Mesodermal cell (in vitro differentiated cells): ENCODE data around the gene BCL11A.

Experiments used
- H3K27ac ChIP-seq: 2 replicates; pipeline ENCODE4 v1.7.0; 2013; ENCODE audit warnings: mild to moderate bottlenecking, low read depth, low read length, moderate library complexity; ENCODE audit not compliant: severe bottlenecking
- H3K36me3 ChIP-seq: 2 replicates; pipeline ENCODE4 v1.7.1; 2013; ENCODE audit warnings: mild to moderate bottlenecking, low read length, moderate library complexity; ENCODE audit not compliant: control insufficient read depth, insufficient read depth
- H3K4me1 ChIP-seq: one replicate; pipeline ENCODE4 v1.7.1; 2013; ENCODE audit warnings: mild to moderate bottlenecking, low read length; ENCODE audit not compliant: insufficient read depth, control insufficient read depth, poor library complexity, severe bottlenecking
- H3K4me3 ChIP-seq: 2 replicates; pipeline ENCODE4 v1.7.0; 2013; ENCODE audit warnings: low read length, control low read depth, mild to moderate bottlenecking; ENCODE audit not compliant: insufficient read depth, poor library complexity, severe bottlenecking; ENCODE audit errors: extremely low read depth
- H3K9me3 ChIP-seq: 2 replicates; pipeline ENCODE4 v1.7.1; 2013; ENCODE audit warnings: mild to moderate bottlenecking, low read length, moderate library complexity; ENCODE audit not compliant: control insufficient read depth
- WGBS, 2 experiments: methylation state at CpG; one replicate each; pipeline ENCODE4 v1.1.5; 2013; ENCODE audit warnings: missing lambda C conversion rate in 2 of 2; ENCODE audit not compliant: insufficient coverage in 2 of 2; 5-methylcytosine and 5-hydroxymethylcytosine counted together

BCL11A gene

GRCh38 chr2:60413069-60413813 lies 140.2 kb downstream of the BCL11A start:
- whole genome bisulfite sequencing, 2 experiments, result 94% methylated on average over 3 of the region's 4 CpGs; no CpG with 5 or more reads in 1 of the 2 experiments
- no peak overlapping the region for H3K4me3 ChIP-seq
- peaks cover 16% of the 10 kb centered on the region for H3K4me1 ChIP-seq
- H3K36me3 ChIP-seq, result no peaks in the 10 kb centered on the region
- no peaks in the 10 kb centered on the region for H3K9me3 ChIP-seq
- H3K27ac ChIP-seq, result no peak overlapping the region

DNA sequence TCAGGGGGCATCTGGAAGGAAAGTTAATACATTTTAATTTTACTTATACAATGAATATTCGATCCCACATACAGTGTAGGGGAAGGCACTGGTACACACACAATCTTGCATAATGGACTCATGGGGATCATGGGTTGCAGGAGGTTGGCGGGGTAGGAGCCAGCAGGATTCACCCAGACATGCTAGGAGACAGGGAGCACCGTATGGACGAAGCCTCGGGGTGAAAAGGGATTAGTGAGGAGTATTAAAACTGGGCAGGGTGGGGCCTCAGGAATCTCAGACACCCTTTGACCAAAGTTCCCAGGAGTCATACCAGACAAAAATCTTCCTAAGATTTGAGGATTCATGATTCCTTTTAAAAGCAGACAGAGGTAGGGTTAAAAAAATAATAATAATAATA lies 140.8 kb downstream of the BCL11A start:
- peaks cover 16% of the 10 kb centered on the region for H3K4me1 ChIP-seq
- no peaks in the 10 kb centered on the region for H3K36me3 ChIP-seq
- H3K27ac ChIP-seq, result no peak overlapping the region
- no peak overlapping the region for H3K4me3 ChIP-seq
- WGBS, 2 experiments, result 88 to 91% methylated on average over 3 to 4 of the region's 5 CpGs
- H3K9me3 ChIP-seq, result no peaks in the 10 kb centered on the region

DNA sequence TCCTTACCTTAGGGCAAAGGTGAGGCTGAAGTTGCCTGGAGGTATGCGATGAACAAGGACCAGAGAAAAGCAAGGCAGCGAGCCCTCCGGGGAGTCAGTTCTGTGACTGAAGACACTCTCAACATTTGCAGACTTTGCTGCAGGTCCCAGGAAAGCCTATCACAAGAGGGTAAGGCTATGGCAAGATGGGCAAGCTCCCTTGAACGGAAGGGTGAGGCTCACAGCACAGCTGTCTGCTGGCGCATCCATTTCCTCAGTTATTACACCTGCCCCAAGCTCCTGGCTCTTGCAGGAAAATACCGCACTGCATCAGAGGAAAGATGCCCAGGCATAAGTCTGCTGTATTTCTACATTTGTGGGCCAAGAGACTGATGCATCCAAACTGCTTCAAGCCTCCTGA lies 141.4 kb downstream of the BCL11A start:
- WGBS, 2 experiments, result 94 to 95% methylated on average over 5 of the region's 6 CpGs
- no peak overlapping the region for H3K27ac ChIP-seq
- H3K36me3 ChIP-seq, result no peaks in the 10 kb centered on the region

GRCh38 chr2:60411295-60411694 lies 142.2 kb downstream of the BCL11A start:
- Histone ChIP-seq H3K27ac (no peak overlapping the region), H3K4me3 (no peak overlapping the region), H3K4me1 (peaks cover 22% of the 10 kb centered on the region), H3K9me3 (no peaks in the 10 kb centered on the region), H3K36me3 (no peaks in the 10 kb centered on the region)
- no CpG with 5 or more reads among the region's 3 CpGs for WGBS, 2 experiments

More for the DNA sequence above, 141.4 kb downstream of the BCL11A start:
- H3K9me3 ChIP-seq, result no peaks in the 10 kb centered on the region
- H3K4me1 ChIP-seq, result peaks cover 16% of the 10 kb centered on the region
- no peak overlapping the region for H3K4me3 ChIP-seq

GRCh38 chr2:60410456-60411146 lies 142.9 kb downstream of the BCL11A start:
- 54 to 62% methylated on average over 12 to 13 of the region's 17 CpGs for WGBS, 2 experiments

DNA sequence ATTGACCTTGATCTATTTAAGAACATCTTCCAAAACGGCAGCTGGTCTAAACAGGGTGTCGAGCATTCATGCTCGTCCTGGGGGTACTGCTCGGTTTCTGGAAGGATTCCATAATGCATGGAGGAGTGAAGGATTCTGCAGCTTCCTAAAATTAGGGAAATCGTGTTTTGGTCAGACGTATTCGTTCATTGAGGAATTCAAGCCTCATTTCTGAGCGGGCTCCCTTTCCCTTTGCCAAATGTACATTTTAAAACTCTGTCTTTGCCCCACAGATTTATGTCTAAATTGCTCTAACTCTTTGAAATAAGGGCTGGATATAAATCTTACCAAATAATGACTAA lies 144.0 kb downstream of the BCL11A start:
- peaks cover 28% of the 10 kb centered on the region for H3K4me1 ChIP-seq
- WGBS, 2 experiments, result 92 to 93% methylated on average over 3 to 7 of the region's 8 CpGs
- no peak overlapping the region for H3K27ac ChIP-seq

More at GRCh38 chr2:60410456-60411146, 142.9 kb downstream of the BCL11A start:
- Histone ChIP-seq H3K4me1 (peaks cover 28% of the 10 kb centered on the region), H3K27ac (no peak overlapping the region), H3K4me3 (no peak overlapping the region), H3K36me3 (no peaks in the 10 kb centered on the region), H3K9me3 (no peaks in the 10 kb centered on the region)

DNA sequence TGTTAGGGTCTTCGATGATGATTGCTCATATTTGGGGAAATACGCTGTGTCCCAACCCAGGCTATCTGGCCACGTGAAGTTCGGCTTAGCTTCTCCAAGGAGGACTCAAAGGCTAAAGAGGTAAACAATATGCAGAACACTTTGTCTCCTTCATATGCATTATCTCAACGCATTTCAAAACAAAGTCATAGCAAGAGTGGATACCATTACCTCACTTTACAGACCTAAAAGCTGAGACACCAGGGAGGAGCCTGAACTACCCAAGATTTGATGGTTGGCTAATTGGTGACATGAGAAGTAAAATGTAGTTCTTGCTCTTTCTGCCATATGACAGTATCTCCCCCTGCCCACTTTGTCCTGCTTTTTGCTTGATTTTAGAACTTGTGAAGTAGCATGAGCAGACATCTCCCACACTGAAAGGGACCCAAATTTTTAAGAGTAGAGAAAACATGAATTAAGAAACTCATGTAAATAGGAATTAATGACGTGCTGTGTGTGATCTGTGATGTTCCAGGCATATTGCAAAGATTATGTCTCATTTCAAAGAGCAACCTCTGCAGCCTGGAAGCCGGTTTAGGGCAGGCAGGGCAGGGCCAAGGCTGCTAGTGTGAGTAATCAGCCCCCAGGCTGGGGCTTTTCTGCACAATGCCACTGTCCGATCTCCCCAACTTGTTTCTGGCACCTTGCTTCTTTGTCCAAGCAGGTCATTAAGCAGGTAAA lies 144.5 kb downstream of the BCL11A start:
- Histone ChIP-seq H3K27ac (no peak overlapping the region), H3K9me3 (no peaks in the 10 kb centered on the region)
- WGBS, 2 experiments, result 81 to 86% methylated on average over 7 of the region's 8 CpGs

More for the DNA sequence above, 144.0 kb downstream of the BCL11A start:
- H3K4me3 ChIP-seq, result no peak overlapping the region
- H3K36me3 ChIP-seq, result no peaks in the 10 kb centered on the region
- H3K9me3 ChIP-seq, result no peaks in the 10 kb centered on the region

GRCh38 chr2:60408207-60408606 lies 145.2 kb downstream of the BCL11A start:
- Histone ChIP-seq H3K36me3 (no peaks in the 10 kb centered on the region), H3K9me3 (no peaks in the 10 kb centered on the region), H3K27ac (no peak overlapping the region), H3K4me1 (peaks cover 25% of the 10 kb centered on the region), H3K4me3 (no peak overlapping the region)
- 91 to 100% methylated on average over 1 of the region's 1 CpG for WGBS, 2 experiments

More for the DNA sequence above, 144.5 kb downstream of the BCL11A start:
- Histone ChIP-seq H3K4me3 (no peak overlapping the region), H3K36me3 (no peaks in the 10 kb centered on the region), H3K4me1 (peaks cover 28% of the 10 kb centered on the region)

- Histone ChIP-seq H3K4me3 (no peak overlapping the region), H3K4me1 (peaks cover 18% of the 10 kb centered on the region), H3K9me3 (no peaks in the 10 kb centered on the region), H3K27ac (no peak overlapping the region), H3K36me3 (no peaks in the 10 kb centered on the region)
- 91 to 100% methylated on average over 2 of the region's 2 CpGs for WGBS, 2 experiments
Measured at GRCh38 chr2:60407398-60407797, 146.1 kb downstream of the BCL11A start.

DNA sequence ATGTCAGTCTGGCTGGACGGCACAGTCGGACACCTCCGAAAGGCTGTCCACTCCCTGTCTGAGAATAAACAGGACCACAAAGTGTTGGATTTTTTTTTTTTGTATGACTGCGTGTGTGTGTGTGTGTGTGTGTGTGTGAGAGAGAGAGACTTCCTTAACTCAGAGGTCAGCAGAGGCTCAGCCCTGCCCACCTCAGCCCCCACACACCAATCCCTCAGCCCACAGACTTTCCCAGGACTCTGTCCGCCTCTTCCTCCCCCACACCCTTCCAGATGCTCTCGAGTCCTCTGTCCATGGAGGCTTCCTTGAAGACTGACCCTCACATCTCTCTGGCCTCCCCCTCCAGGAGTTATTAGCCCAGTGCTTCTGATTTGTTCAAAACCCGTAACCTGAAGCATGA lies 147.3 kb downstream of the BCL11A start:
- WGBS, 2 experiments, result 88 to 90% methylated on average over 4 to 6 of the region's 7 CpGs
- H3K4me3 ChIP-seq, result no peak overlapping the region
- H3K9me3 ChIP-seq, result no peaks in the 10 kb centered on the region
- no peak overlapping the region for H3K27ac ChIP-seq
- H3K4me1 ChIP-seq, result peaks cover 18% of the 10 kb centered on the region
- H3K36me3 ChIP-seq, result no peaks in the 10 kb centered on the region
